ENCODE measurements around the gene CGB7.
A peak's percentile ranks its signal among the peaks of the same experiment; 100 is the strongest.
"Not testable (repeated sequence)": the region's sequence is repeated elsewhere in the genome, so short reads cannot be mapped to it uniquely, and the experiment has no call there.

Gene CGB7

GRCh38 chr19:49019242-49019932 lies 38.2 kb downstream of the CGB7 start:
- Histone ChIP-seq H3K4me3 (0 out of 2 replicates have a peak overlapping the region, but pooled peaks have one; percentile 25), H3K9ac (ENCODE audit: insufficient read length) (no peak overlapping the region)

GRCh38 chr19:49018388-49019241 lies 38.9 kb downstream of the CGB7 start:
- not testable (repeated sequence) for DNase-seq (ENCODE audit: low read depth, low spot score); H3K27ac ChIP-seq; H3K36me3 ChIP-seq (ENCODE audit: insufficient read depth, low read length); H3K9me3 ChIP-seq (ENCODE audit: low read depth, low read length)
- Histone ChIP-seq H3K9ac (ENCODE audit: insufficient read length) (peak overlapping the region; percentile 62), H3K4me3 (peak overlapping the region; percentile 83)

More at GRCh38 chr19:49019242-49019932, 38.2 kb downstream of the CGB7 start:
- TF ChIP-seq EZH2 (IDR thresholded peaks at IDR 0.05) (no peak), POLR2AphosphoS5 (IDR thresholded peaks at IDR 0.05; ENCODE audit: borderline replicate concordance, low read depth, low read length) (no peak), FOXP2 (optimal IDR thresholded peaks at IDR 0.05; ENCODE audit: control extremely low read depth, extremely low read length, insufficient read depth) (no peak)
- Histone ChIP-seq H3K27ac (no peak overlapping the region), H3K36me3 (ENCODE audit: insufficient read depth, low read length) (peaks cover 10% of the 10 kb centered on the region; the same call in 1 of the 2 replicates), H3K9me3 (ENCODE audit: low read depth, low read length) (no peaks in the 10 kb centered on the region)
- no peak for DNase-seq (ENCODE audit: low read depth, low spot score)

GRCh38 chr19:49017666-49018351 lies 39.7 kb downstream of the CGB7 start:
- Histone ChIP-seq H3K36me3 (ENCODE audit: insufficient read depth, low read length) (peaks cover 10% of the 10 kb centered on the region; the same call in 1 of the 2 replicates), H3K9ac (ENCODE audit: insufficient read length) (peak overlapping the region; percentile 62), H3K4me3 (peak overlapping the region; percentile 83), H3K9me3 (ENCODE audit: low read depth, low read length) (no peaks in the 10 kb centered on the region), H3K27ac (no peak overlapping the region)
- TF ChIP-seq EZH2 (IDR thresholded peaks at IDR 0.05), result no peak
- TF ChIP-seq POLR2AphosphoS5 (IDR thresholded peaks at IDR 0.05; ENCODE audit: borderline replicate concordance, low read depth, low read length), result peak; percentile 64
- TF ChIP-seq FOXP2 (optimal IDR thresholded peaks at IDR 0.05; ENCODE audit: control extremely low read depth, extremely low read length, insufficient read depth), result no peak
- no peak for DNase-seq (ENCODE audit: low read depth, low spot score)

- H3K27ac ChIP-seq, result no peak within 1 kb of the TSS
- H3K36me3 ChIP-seq (ENCODE audit: insufficient read depth, low read length), result peaks cover 15% of the 10 kb centered on the region; the same call in 1 of the 2 replicates
- H3K4me3 ChIP-seq, result peak within 1 kb of the TSS; percentile 83
- TF ChIP-seq FOXP2 (optimal IDR thresholded peaks at IDR 0.05; ENCODE audit: control extremely low read depth, extremely low read length, insufficient read depth), result no peak
- TF ChIP-seq POLR2AphosphoS5 (IDR thresholded peaks at IDR 0.05; ENCODE audit: borderline replicate concordance, low read depth, low read length), result no peak
- no peak for TF ChIP-seq EZH2 (IDR thresholded peaks at IDR 0.05)
- H3K9me3 ChIP-seq (ENCODE audit: low read depth, low read length), result no peaks in the 10 kb centered on the region
- H3K9ac ChIP-seq (ENCODE audit: insufficient read length), result peak within 1 kb of the TSS; percentile 62
- DNase-seq (ENCODE audit: low read depth, low spot score), result no peak
Observed at GRCh38 chr19:49017041-49017665, 40.4 kb downstream of the CGB7 start, which contains the start of gene LHB. Gene LHB (minus strand): TSS chr19:49017091. CDS start chr19:49017081, 10 bp downstream.

GRCh38 chr19:49016067-49016839 lies 41.3 kb downstream of the CGB7 start:
- Histone ChIP-seq H3K36me3 (ENCODE audit: insufficient read depth, low read length) (peaks cover 24% of the 10 kb centered on the region), H3K9ac (ENCODE audit: insufficient read length) (no peak overlapping the region), H3K9me3 (ENCODE audit: low read depth, low read length) (no peaks in the 10 kb centered on the region), H3K27ac (no peak overlapping the region), H3K4me3 (no peak overlapping the region)
- DNase-seq (ENCODE audit: low read depth, low spot score), result no peak
- TF ChIP-seq POLR2AphosphoS5 (IDR thresholded peaks at IDR 0.05; ENCODE audit: borderline replicate concordance, low read depth, low read length) (no peak; the same call in 1 of the 2 replicates), FOXP2 (optimal IDR thresholded peaks at IDR 0.05; ENCODE audit: control extremely low read depth, extremely low read length, insufficient read depth) (no peak), EZH2 (IDR thresholded peaks at IDR 0.05) (no peak)

- no peak for DNase-seq (ENCODE audit: low read depth, low spot score)
- Histone ChIP-seq H3K9ac (ENCODE audit: insufficient read length) (no peak overlapping the region), H3K36me3 (ENCODE audit: insufficient read depth, low read length) (peaks cover 36% of the 10 kb centered on the region), H3K9me3 (ENCODE audit: low read depth, low read length) (no peaks in the 10 kb centered on the region), H3K4me3 (no peak overlapping the region), H3K27ac (no peak overlapping the region)
- TF ChIP-seq EZH2 (IDR thresholded peaks at IDR 0.05), result no peak
Observed at GRCh38 chr19:49014870-49015255, 42.7 kb downstream of the CGB7 start.

GRCh38 chr19:49014123-49014869 lies 43.3 kb downstream of the CGB7 start:
- H3K4me3 ChIP-seq, result no peak overlapping the region
- peaks cover 41% of the 10 kb centered on the region for H3K36me3 ChIP-seq (ENCODE audit: insufficient read depth, low read length)
- H3K9ac ChIP-seq (ENCODE audit: insufficient read length), result no peak overlapping the region
- H3K9me3 ChIP-seq (ENCODE audit: low read depth, low read length), result no peaks in the 10 kb centered on the region
- DNase-seq (ENCODE audit: low read depth, low spot score), result no peak
- no peak overlapping the region; the same call in 1 of the 2 replicates for H3K27ac ChIP-seq
- TF ChIP-seq FOXP2 (optimal IDR thresholded peaks at IDR 0.05; ENCODE audit: control extremely low read depth, extremely low read length, insufficient read depth), result no peak
- no peak for TF ChIP-seq POLR2AphosphoS5 (IDR thresholded peaks at IDR 0.05; ENCODE audit: borderline replicate concordance, low read depth, low read length)
- TF ChIP-seq EZH2 (IDR thresholded peaks at IDR 0.05), result no peak

All from SK-N-MC (cell line).